Measurements from ENCODE around the gene WARS2.

The WARS2 gene

DNA sequence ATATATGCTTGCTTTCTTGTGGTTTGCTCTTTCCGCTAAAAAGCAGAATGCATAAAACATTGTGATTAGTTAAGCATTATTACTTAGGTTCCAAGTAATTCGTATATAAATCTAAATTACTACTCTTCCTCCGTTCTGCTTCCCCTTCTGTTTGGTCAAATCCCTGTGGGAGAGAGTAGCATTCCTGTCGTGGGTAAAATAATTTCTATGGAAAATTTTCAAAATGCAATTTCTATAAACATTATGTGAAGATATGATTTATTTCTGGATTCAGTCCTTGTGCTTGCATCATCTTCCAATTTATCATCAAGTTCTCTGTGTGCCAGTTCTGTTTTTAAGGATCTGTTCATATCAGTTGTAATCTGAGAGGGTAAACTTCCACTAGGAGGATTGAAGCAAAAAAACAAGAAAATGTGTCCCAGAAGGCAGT is 7.2 kb upstream of the WARS2 start:
- H3K36me3 ChIP-seq (ENCODE audit: control insufficient read depth, insufficient read depth, low read length), result no peaks in the 10 kb centered on the region
- H3K9ac ChIP-seq, result no peak overlapping the region
- H3K27me3 ChIP-seq (ENCODE audit: control insufficient read depth, insufficient read depth, low read length), result no peaks in the 10 kb centered on the region
- H3K79me2 ChIP-seq, result no peaks in the 10 kb centered on the region
- TF ChIP-seq, protein P1, sequence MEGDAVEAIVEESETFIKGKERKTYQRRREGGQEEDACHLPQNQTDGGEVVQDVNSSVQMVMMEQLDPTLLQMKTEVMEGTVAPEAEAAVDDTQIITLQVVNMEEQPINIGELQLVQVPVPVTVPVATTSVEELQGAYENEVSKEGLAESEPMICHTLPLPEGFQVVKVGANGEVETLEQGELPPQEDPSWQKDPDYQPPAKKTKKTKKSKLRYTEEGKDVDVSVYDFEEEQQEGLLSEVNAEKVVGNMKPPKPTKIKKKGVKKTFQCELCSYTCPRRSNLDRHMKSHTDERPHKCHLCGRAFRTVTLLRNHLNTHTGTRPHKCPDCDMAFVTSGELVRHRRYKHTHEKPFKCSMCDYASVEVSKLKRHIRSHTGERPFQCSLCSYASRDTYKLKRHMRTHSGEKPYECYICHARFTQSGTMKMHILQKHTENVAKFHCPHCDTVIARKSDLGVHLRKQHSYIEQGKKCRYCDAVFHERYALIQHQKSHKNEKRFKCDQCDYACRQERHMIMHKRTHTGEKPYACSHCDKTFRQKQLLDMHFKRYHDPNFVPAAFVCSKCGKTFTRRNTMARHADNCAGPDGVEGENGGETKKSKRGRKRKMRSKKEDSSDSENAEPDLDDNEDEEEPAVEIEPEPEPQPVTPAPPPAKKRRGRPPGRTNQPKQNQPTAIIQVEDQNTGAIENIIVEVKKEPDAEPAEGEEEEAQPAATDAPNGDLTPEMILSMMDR (IDR thresholded peaks at IDR 0.05), result no peak
- no peak overlapping the region for H3K4me3 ChIP-seq (ENCODE audit: low read depth, low read length)
- H3K27ac ChIP-seq, result no peak overlapping the region
- H2AFZ ChIP-seq, result no peak overlapping the region
- no peaks in the 10 kb centered on the region for H3K4me1 ChIP-seq
- H3K9me3 ChIP-seq (ENCODE audit: control insufficient read depth, low read length), result no peaks in the 10 kb centered on the region
- no peak overlapping the region for H3K4me2 ChIP-seq (ENCODE audit: low read length)

DNA sequence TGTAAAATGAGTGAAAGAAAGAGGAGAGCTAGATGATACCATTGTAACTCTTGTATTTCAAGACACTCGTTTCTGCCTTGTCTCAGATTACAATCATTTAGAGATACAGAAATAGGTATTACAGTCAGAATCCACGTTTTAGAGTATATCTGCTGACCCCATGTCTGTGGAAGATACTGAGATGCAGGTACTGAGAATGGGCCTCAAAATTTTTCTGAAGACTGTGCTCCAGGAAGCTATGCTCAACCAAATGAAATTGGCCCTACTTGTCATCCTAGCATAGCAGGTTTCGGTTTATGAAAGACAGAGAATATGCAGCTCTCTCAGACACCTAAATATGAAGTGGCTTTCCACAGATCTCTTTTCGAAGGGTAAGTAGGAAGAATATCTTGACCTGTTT is 6.0 kb upstream of the WARS2 start:
- Histone ChIP-seq H3K4me1 (no peaks in the 10 kb centered on the region), H3K4me3 (ENCODE audit: low read depth, low read length) (no peak overlapping the region), H3K9ac (no peak overlapping the region), H3K27ac (peak overlapping the region; percentile 51), H3K9me3 (ENCODE audit: control insufficient read depth, low read length) (no peaks in the 10 kb centered on the region), H3K4me2 (ENCODE audit: low read length) (no peak overlapping the region), H3K79me2 (no peaks in the 10 kb centered on the region), H3K27me3 (ENCODE audit: control insufficient read depth, insufficient read depth, low read length) (no peaks in the 10 kb centered on the region), H3K36me3 (ENCODE audit: control insufficient read depth, insufficient read depth, low read length) (no peaks in the 10 kb centered on the region), H2AFZ (peak overlapping the region; percentile 25)
- TF ChIP-seq, protein P1 (IDR thresholded peaks at IDR 0.05), result no peak

GRCh38 chr1:119144813-119145212 is 4.4 kb upstream of the WARS2 start:
- H2AFZ ChIP-seq, result no peak overlapping the region
- TF ChIP-seq, protein P1 (IDR thresholded peaks at IDR 0.05), result no peak
- no peaks in the 10 kb centered on the region for H3K36me3 ChIP-seq (ENCODE audit: control insufficient read depth, insufficient read depth, low read length)
- no peak overlapping the region for H3K4me3 ChIP-seq (ENCODE audit: low read depth, low read length)
- no peaks in the 10 kb centered on the region for H3K79me2 ChIP-seq
- no peak overlapping the region for H3K4me2 ChIP-seq (ENCODE audit: low read length)
- H3K27ac ChIP-seq, result no peak overlapping the region
- H3K9ac ChIP-seq, result no peak overlapping the region
- H3K9me3 ChIP-seq (ENCODE audit: control insufficient read depth, low read length), result no peaks in the 10 kb centered on the region
- H3K27me3 ChIP-seq (ENCODE audit: control insufficient read depth, insufficient read depth, low read length), result no peaks in the 10 kb centered on the region
- H3K4me1 ChIP-seq, result no peaks in the 10 kb centered on the region

DNA sequence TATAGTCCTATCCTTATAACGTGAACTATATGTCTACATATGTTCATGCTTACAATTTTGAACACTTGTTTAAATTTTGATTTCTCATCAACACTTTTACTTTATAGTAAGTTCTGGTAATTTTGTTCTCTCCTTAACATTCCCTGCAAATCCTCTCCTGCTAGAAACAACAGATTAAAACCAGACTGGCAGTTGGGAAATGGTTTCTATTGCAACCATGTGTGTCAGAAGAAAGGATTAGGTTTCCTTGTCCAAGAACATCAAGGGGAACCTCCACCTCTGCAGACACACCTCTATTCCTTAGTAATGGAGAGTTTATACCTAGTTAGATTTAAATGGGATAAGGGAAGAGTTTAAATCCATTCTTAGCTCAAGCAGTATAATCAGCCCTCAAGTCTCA is 3.3 kb upstream of the WARS2 start:
- H3K27me3 ChIP-seq (ENCODE audit: control insufficient read depth, insufficient read depth, low read length), result no peaks in the 10 kb centered on the region
- no peak overlapping the region for H3K4me3 ChIP-seq (ENCODE audit: low read depth, low read length)
- TF ChIP-seq, protein P1 (IDR thresholded peaks at IDR 0.05), result no peak
- H3K4me1 ChIP-seq, result no peaks in the 10 kb centered on the region
- H3K4me2 ChIP-seq (ENCODE audit: low read length), result no peak overlapping the region
- no peak overlapping the region for H3K27ac ChIP-seq
- H3K9ac ChIP-seq, result no peak overlapping the region
- peaks cover 3% of the 10 kb centered on the region for H3K79me2 ChIP-seq
- H2AFZ ChIP-seq, result no peak overlapping the region
- no peaks in the 10 kb centered on the region for H3K36me3 ChIP-seq (ENCODE audit: control insufficient read depth, insufficient read depth, low read length)
- H3K9me3 ChIP-seq (ENCODE audit: control insufficient read depth, low read length), result no peaks in the 10 kb centered on the region

- H3K27ac ChIP-seq, result no peak overlapping the region
Measured at GRCh38 chr1:119141660-119142059, 1.2 kb upstream of the WARS2 start.

More at GRCh38 chr1:119141660-119142059, 1.2 kb upstream of the WARS2 start:
- H3K79me2 ChIP-seq, result peaks cover 3% of the 10 kb centered on the region
- H3K36me3 ChIP-seq (ENCODE audit: control insufficient read depth, insufficient read depth, low read length), result no peaks in the 10 kb centered on the region
- TF ChIP-seq, protein P1 (IDR thresholded peaks at IDR 0.05), result no peak
- H3K27me3 ChIP-seq (ENCODE audit: control insufficient read depth, insufficient read depth, low read length), result no peaks in the 10 kb centered on the region
- H3K4me2 ChIP-seq (ENCODE audit: low read length), result no peak overlapping the region
- H3K4me3 ChIP-seq (ENCODE audit: low read depth, low read length), result no peak overlapping the region
- H3K9ac ChIP-seq, result no peak overlapping the region
- no peaks in the 10 kb centered on the region for H3K4me1 ChIP-seq
- H2AFZ ChIP-seq, result no peak overlapping the region
- H3K9me3 ChIP-seq (ENCODE audit: control insufficient read depth, low read length), result no peaks in the 10 kb centered on the region

Measured in parathyroid adenoma (tissue), 2 donors.